HG02588 (cell line): ENCODE data around the gene BCL2L12.

Experiments
- ATAC-seq: cut with Tn5 transposase; IDR thresholded peaks from one replicate; pipeline ENCODE4 v1.9.1; 2021; ENCODE audit warnings: mild to moderate bottlenecking, moderate library complexity; ENCODE audit not compliant: unreplicated experiment

BCL2L12 gene

GRCh38 chr19:49684251-49684982, 18.7 kb downstream of the BCL2L12 start:
- no peak for ATAC-seq

GRCh38 chr19:49684983-49685553, 19.3 kb downstream of the BCL2L12 start:
- no peak for ATAC-seq

GRCh38 chr19:49685845-49686332, 20.2 kb downstream of the BCL2L12 start:
- no peak for ATAC-seq

- ATAC-seq, result no peak
Measured at GRCh38 chr19:49686503-49687088, 20.9 kb downstream of the BCL2L12 start.

GRCh38 chr19:49687150-49687549, 21.4 kb downstream of the BCL2L12 start:
- no peak for ATAC-seq

DNA sequence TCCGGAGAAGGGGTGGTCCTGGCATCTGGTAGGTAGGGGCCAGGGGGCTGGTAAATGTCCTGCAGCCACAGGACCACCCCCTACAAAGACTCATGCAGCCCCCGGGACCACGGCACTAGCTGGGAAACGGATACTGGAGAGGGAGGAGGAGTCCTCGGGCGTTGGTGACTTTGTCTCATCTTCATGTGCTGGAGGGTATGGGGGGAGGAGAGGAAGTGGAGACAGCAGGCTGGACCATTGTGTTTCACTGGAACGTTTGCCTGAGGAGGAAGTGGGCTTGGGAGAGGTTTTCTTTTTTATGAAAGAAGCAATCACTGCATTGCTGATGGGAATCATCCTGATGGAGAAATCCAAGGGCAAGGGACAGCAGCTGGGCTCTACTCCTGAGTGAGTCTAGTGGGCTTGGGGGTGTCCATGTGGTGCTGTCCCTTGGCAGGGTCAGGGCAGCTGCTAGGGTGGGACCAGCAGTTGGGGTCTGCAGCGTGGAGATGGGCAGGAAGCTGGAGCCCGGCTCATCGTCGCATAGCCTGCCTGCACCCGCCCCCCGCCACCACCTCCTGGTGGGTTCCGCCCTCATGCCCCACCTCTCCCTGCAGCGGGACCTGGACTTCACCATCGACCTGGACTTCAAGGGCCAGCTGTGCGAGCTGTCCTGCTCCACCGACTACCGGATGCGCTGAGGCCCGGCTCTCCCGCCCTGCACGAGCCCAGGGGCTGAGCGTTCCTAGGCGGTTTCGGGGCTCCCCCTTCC, 22.0 kb downstream of the BCL2L12 start:
- no peak for ATAC-seq

GRCh38 chr19:49688531-49689132, 22.9 kb downstream of the BCL2L12 start:
- no peak for ATAC-seq

DNA sequence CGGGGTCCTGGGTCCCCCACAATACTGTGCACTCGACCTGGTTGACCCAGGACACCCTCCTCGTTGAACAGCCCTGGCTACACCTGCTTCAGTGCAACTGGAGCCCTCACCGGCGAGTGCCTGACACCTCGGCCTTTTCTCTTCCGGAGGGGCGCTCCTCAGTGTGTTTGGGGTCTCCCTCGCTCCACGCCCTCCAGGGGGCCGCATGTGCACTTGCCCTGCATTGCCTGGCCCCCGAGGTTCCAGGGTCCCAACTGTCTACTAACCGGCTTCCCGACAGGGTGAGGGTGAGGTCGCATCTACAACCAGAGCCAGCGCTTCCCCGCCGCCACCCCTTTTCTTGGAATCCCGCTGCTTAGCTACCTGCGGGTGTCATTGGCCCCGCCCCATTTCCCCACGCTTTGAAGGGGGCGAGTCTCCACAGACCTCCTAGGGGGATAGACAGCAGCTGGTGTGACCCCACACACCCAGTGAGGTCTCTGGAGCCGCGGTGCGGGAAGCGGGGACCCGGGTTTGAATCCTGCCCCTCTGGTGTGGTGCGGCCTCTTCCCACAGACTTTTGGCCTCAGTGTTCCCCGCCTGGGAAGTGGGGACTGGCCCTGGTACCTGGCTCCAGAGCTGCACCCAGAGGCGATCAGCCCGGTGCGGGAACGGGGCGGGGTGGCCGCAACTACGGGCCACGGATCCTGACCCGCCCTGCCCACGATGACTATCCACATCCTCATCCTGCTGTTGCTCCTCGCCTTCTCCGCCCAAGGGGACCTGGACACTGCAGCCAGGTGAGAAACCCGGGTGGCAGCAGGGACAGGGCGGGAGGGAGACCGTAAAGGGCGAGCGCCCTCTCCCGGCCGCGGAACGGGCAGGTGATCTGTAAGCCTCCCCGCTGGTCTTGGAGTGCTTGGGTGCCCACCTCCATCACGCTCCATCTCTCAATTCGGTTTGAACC, 23.7 kb downstream of the BCL2L12 start, which contains the start of gene ADM5:
TSS of gene ADM5 (plus strand) at position 462 of the 946 bp plus-strand sequence. CDS start at position 706, 244 bp downstream.
- no peak for ATAC-seq

GRCh38 chr19:49690079-49690655, 24.4 kb downstream of the BCL2L12 start:
- no peak for ATAC-seq

- no peak for ATAC-seq
Measured at GRCh38 chr19:49690656-49691242, 25.0 kb downstream of the BCL2L12 start, which contains the start of gene CPT1C. Gene CPT1C, plus strand, starts transcription at chr19:49691116. Its CDS starts 1,137 bp downstream, at chr19:49692253.

- ATAC-seq, result no peak
Measured at GRCh38 chr19:49691243-49692146, 25.8 kb downstream of the BCL2L12 start.

DNA sequence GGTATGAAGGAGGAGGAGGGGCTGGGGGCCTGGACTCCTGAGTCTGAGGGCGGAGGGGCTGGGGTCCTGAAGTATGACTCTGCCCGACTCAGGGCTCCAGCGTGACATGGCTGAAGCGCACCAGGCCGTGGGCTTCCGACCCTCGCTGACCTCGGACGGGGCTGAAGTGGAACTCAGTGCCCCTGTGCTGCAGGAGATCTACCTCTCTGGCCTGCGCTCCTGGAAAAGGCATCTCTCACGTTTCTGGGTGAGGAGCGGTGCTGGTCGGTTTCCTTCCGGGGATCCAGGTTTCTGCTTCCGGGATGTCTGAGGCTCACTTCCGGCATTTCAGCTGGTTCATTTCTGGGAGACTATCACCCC, 26.4 kb downstream of the BCL2L12 start:
- ATAC-seq, result no peak

DNA sequence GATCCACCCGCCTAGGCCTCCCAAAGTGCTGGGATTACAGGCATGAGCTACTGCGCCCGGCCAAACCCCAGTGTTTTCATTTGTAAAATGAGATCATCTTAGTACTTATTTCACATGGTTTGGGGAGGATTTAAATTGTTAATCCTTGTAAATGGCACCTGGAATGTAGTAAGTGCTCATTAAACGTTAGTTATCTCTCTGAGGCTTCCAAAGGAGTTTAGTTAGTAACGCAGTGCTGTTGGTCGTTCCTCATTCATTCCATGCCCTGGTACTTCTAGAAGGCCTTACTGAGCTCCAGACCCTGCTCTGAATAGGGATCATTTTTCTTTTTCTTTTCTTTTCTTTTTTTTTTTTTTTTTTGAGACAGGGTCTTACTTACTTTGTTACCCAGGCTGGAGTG, 30.4 kb downstream of the BCL2L12 start:
- ATAC-seq, result no peak

DNA sequence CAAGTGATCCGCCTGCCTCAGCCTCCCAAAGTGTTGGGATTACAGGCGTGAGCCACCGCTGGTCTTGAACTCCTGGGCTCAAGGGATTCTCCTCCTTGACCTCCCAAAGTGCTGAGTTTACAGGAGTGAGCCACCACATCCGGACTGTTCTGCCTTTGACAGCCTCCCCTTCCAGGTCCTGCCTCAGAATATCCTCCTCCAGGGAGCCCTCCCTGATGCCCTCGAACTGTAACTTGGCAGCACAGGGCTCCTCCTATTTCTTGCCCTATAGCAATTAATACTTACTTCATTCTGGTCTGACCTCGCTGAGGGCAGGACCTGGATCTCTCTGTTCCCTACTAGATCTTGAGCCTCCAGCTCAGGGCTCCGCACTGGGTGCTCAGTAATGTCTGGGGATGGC, 31.1 kb downstream of the BCL2L12 start:
- no peak for ATAC-seq

DNA sequence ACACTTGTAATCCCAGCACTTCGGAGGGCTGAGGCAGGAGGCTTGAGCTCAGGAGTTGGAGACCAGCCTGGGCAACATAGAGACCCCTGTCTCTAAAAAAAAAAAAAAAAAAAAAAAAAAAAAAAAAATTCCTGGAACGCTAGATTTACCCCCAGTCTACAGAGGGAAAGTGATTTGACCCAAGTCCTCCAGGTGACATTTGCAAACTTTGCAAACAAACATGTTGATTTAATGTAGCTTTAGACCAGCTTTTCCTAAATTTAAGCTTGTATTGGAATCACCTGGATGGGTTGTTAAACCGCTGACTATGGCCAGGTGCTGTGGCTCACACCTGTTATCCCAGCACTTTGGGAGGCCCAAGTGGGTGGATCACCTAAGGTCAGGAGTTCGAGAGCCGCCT, 33.6 kb downstream of the BCL2L12 start:
- ATAC-seq, result no peak

GRCh38 chr19:49700563-49700962, 34.8 kb downstream of the BCL2L12 start:
- ATAC-seq, result no peak

- no peak for ATAC-seq
Measured at GRCh38 chr19:49701271-49701786, 35.6 kb downstream of the BCL2L12 start.
